ENCODE results near the gene MAP2K7.
"Not testable (repeated sequence)": the region's sequence is repeated elsewhere in the genome, so short reads cannot be mapped to it uniquely, and the experiment has no call there.

The MAP2K7 gene

DNA sequence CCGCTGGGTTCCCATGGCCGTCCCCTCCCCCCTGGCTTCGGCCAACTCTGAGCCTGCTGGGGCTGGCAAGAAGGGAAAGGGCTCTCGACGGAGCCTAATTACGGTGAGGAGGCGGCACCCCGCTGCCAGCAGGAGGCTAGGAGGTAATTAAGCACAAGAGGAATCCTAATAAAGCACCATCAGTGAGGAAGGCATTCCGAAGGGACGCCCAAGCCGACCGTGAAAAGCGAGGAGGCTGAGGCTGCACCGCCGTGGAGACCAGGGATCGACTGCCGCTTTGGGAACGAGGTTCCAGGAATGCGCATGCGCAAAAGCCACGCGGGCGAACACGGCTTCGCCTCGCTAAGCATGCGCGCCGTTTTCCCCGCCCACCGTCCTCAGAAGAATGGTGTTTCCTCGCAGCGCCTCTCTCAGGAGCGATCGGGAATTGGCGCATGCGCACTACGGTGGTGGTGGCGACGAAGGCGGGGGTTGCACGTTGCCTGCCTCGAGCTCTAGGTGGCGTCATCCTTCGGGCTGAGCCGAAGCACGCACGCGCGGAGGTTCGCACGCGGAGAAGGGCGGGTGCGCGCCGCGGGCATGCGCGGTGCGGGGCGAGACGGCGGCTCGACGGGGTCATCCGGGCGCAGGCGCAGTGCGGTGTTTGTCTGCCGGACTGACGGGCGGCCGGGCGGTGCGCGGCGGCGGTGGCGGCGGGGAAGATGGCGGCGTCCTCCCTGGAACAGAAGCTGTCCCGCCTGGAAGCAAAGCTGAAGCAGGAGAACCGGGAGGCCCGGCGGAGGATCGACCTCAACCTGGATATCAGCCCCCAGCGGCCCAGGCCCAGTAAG, at the start of gene MAP2K7:
TSS of gene MAP2K7 (plus strand) at position 634 of the 830 bp plus-strand sequence. CDS start at position 702, 68 bp downstream.
- peak; percentile 98 for DNase-seq

- no peak for DNase-seq
Measured at GRCh38 chr19:7855426-7856108, 48.1 kb upstream of the MAP2K7 start.

DNA sequence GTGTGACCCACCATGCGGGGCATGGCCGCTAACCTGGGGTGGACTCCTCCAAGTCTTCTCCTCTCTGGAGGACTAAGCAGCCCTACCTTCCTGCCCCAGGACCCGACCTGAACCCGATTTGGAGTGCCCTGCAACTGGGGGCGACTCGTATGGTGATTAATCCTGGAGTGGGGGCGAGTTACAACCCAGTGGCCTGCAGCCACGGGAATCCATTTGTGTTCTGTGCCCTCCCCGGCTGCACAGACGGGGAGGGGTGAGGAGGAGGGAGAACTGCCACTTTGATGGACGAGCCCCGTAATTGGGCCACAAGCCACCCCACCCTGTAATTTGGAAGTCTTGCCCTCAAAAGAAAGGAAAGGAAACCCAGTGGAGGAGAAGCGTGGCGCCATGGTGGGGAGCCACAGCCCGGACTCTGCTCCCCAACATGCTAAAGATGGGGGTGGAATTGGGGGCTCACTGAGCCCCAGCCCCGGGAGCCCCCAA, 47.5 kb upstream of the MAP2K7 start:
- no peak for DNase-seq

DNA sequence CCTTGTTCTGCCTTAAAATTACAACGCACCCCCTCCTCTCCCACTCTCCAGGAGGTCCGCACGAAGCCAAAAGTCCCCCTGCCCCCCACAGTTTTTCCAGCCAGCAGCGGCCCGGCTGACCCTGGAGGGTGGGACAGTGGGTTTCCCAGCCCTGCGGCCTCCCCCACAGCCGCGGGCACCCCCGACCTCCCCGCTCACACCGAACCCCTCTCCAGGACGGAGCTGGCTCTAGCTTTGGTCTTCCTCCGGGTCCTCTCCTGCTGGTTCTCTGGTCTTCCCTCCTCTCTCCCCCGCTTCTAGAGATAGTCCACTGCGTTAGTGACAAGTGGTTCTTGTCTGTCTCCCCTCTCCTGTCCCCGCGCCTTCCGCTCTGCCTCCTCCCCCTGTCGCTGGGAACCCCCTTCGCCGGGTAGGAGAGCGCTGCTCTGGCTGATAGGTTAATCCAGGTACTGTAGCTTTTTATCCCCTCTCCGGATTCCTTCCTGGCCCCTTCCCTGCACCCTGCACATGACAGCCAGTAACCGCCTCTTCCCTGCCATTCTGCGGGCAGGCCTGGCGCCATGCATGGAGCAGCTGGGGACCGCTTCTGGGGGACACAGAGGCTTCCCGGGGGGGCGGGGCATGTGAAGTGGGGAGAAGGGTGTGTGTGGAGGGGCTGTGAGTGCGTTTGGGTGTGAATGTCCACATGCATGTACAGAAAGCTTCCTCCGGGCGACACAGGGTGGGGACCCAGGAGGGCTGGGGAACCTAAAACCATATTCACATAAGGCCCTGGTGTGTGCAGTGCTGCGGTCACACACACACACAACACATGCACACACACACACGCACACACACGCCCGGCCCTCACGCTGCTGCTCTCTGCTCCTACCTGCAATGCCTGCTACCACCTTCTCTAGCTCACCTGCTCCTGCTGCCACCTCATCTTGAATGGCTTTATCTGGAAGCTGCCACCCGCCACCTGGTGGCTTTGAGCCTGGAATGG, 46.7 kb upstream of the MAP2K7 start:
- DNase-seq, result no peak

DNA sequence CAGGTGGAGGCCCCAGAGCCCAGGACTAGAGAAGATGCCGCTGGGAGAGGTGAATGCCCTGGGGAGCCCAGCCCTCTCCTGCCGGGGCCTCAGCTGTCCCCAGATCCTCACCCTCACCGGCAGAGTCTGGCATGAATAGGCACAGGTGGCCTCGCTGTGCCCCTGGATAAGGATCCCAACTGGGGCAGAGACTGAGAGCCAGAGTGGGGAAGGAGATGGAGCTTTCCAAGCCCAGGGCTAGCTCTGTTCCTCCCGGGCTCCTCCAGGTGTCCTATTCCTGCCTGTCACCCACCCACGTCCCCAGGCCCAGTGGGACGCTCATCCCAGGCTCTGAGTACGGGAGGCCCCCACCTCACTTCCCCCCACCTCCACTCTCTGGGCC, 46.0 kb upstream of the MAP2K7 start:
- no peak for DNase-seq

GRCh38 chr19:7858109-7858770, 45.4 kb upstream of the MAP2K7 start:
- no peak for DNase-seq

DNA sequence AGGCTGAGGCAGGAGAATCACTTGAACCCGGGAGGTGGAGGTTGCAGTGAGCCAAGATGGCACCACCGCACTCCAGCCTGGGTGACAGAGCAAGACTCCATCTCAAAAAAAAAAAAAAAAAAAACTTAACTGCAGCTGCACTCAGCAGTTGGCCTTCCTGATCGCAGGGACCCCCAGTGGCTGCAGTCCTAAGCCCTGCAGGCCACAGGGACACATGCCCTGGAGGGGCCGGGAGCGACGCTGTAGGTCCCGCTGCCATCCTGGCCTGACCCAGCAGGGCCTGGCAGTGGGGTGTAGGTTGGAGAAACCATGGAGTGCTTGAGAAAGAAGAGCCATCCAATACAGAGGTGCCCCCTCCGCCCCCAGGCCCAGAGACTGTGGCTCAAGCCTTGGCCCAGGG, 44.6 kb upstream of the MAP2K7 start:
- not testable (repeated sequence) for DNase-seq

GRCh38 chr19:7859831-7860713, 43.6 kb upstream of the MAP2K7 start:
- DNase-seq, result no peak

GRCh38 chr19:7860714-7861618, 42.7 kb upstream of the MAP2K7 start:
- DNase-seq, result no peak

DNA sequence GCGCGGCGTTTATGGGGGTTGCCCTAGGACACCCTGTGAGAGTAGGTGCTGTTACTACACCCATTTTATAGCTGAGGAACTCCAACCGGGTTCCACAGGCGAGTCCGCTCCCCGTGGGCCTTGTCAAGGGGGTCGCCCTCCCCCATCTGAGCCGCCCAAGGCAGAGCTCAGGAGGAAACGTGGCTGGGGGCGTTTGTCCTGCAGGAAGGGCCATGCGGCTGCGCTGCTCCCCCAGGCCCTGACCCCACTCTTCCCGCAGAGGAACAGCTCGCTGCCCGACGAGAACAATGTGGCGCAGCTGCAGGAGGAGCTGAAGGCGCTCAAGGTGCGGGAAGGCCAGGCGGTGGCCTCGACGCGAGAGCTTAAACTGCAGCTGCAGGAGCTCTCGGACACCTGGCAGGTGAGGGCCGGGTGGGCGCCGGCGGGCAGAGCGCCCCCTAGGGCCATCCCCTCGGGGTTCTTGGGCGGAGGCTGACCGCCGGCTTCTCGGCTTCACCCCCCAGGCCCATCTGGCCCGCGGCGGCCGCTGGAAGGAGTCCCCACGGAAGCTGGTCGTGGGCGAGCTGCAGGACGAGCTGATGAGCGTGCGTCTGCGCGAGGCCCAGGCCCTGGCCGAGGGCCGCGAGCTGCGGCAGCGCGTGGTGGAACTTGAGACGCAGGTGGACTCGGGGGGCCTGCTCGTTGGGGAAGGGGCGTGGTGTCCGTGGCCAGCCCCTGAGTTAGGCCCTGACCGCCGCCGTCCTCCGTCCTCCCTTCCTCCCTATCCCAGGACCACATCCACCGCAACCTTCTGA, 41.9 kb upstream of the MAP2K7 start:
- DNase-seq, result no peak

DNA sequence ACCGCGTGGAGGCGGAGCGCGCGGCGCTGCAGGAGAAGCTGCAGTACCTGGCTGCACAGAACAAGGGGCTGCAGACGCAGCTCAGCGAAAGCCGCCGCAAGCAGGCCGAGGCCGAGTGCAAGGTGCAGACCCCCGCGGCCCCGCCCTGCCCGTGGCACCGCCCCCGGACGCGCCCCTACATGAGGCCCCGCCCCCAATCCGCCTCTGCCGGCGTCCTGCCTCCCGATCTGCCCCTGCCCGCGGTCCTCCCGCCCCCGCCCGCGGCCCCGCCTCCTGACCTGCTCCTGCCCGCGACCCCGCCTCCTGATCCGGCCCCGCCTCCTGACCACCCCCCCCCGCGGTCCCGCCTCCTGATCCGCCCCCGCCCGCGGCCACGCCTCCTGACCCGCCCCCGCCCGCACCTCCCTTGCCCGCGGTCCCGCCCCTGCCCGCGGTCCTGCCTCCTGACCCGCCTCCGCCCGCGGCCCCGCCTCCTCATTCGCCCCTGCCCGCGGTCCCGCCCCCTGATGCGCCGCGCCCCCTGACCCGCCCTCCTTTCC, 41.2 kb upstream of the MAP2K7 start:
- DNase-seq, result peak; percentile 64

GRCh38 chr19:7863157-7863970, 40.3 kb upstream of the MAP2K7 start:
- no peak for DNase-seq

DNA sequence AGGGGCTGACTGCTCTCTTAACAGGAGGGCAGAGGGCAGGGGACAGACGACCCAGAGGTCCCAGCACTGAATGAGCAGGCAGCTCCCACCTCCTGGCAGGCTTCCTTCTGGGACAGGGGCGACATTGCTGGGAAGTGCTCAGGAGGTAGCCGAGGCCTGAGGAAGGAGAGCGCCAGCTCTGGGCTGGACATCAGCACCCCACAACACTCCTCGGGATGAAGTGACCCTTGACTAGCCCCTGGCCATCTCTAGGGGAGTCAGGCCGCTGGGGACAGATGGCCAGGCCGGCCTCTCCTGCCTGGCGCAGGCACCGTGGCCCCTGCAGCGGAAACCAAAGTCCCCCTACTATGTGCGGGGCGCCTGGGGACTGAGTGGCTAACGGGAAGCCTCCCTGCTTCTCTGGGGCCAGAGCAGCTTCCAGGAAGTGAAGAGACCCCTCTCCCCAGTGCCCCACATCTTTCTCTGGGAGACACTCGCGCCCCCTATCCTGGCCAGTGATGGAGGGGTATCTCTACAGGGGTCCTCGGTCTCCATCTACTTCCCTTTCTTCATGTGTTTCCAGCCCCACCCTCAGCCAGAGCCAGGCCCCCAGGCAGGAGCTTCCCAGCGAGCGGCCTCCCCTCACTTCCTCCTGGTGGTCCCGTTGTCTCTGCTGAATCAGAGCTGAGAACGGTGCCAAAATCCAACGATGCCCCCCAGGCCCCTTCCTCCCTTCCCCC, 39.5 kb upstream of the MAP2K7 start:
- DNase-seq, result no peak

DNA sequence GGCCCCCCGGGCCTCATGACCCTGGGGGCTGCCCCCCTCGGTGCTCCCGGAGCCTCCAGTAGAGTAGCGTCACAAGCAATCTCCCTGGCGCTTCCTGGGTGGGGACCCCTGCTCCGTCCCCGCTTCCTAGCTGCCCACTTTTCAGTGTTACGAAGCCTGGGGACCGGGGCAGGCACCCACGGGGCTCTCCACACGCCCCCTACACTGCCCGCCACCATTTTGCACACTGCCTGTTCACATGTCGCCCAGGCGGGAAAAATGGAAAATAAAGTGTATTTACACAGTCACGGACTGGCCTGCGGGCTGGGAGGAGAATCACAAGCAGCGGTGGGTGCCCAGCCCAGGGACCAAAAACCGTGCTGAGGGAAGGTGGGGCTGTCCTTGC, 39.0 kb upstream of the MAP2K7 start:
- no peak for DNase-seq

DNA sequence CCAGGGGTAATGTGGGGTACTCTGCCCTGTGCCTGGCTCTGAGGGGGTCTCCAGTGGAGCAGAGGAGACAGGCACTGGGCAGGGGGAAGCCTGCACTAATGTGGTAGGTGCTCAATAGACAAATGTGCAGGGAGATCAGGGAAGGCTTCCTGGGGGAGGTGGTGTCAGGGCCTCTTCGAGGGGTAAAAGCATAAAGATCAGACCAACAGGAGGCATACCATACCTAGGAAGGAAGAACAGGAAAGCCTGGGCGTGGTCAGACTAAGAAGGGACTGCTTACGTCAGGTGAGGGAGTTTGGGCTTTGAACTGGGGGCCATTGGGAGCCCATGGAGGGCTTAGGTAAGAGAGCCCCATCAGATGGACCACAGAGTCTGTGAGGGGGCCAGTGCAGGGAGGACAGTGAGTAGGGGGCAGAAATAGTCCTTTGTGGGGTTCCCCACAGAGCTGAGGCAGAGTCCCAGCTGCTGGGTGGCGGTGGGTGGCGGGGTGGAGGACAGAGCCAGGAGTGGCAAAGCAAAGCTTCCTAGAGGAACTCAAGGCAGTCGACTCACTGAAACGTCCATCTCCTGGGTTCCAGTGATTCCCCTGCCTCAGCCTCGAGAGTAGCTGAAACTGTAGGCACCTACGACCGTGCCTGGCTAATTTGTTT, 38.3 kb upstream of the MAP2K7 start:
- DNase-seq, result no peak

GRCh38 chr19:7866399-7867091, 37.1 kb upstream of the MAP2K7 start:
- no peak for DNase-seq
